Neural crest cell (in vitro differentiated cells): Measurements from ENCODE around the gene NOL9. TPM values are rescaled to one million over a fixed set of nuclear protein-coding genes. Genes with fewer than 3 reads are reported as not detected.
A peak's percentile ranks its signal among the peaks of the same experiment; 100 is the strongest.

Experiments
- DNase-seq: peaks from one replicate; pipeline ENCODE4 v3.0.0; 2021; ENCODE audit warnings: low read depth, mixed read lengths, low spot score
- H3K27ac Mint-ChIP-seq: one replicate; pipeline ENCODE4 v1.8.0; 2021; ENCODE audit warnings: mild to moderate bottlenecking, mixed read lengths; ENCODE audit not compliant: unreplicated experiment
- H3K27me3 Mint-ChIP-seq: 2 replicates; pipeline ENCODE4 v1.8.0; 2021; ENCODE audit warnings: low read depth, mild to moderate bottlenecking, mixed read lengths
- H3K36me3 Mint-ChIP-seq: 2 replicates; pipeline ENCODE4 v1.8.0; 2021; ENCODE audit warnings: low read depth, mild to moderate bottlenecking, mixed read lengths
- H3K4me1 Mint-ChIP-seq: 2 replicates; pipeline ENCODE4 v1.8.0; 2021; ENCODE audit warnings: mixed read lengths
- H3K4me3 Mint-ChIP-seq: one replicate; pipeline ENCODE4 v1.8.0; 2021; ENCODE audit warnings: mild to moderate bottlenecking, mixed read lengths
- H3K9me3 Mint-ChIP-seq: 2 replicates; pipeline ENCODE4 v1.8.0; 2021; ENCODE audit warnings: mixed read lengths
- CTCF ChIP-seq: fragments of 200-600 bp; sonication (generic); conservative IDR thresholded peaks from 2 replicates; pipeline ENCODE4 v1.5.0; 2021; ENCODE audit warnings: antibody characterized with exemption, mild to moderate bottlenecking
- long read RNA-seq: library from polyadenylated mRNA; unstranded; transcript quantifications from one replicate; pipeline ENCODE4 v2.0.0, GENCODE V29; 2020
- total RNA-seq: library from RNA; stranded (reverse); gene quantifications from 2 replicates; pipeline ENCODE4 v1.2.1, GENCODE V29; 2021

NOL9 gene
- 47.2 and 52.4 TPM in 2 replicates for total RNA-seq
- long read RNA-seq, partial matches to known transcripts: 2 of 3 reads
- long read RNA-seq, other reads (novel, unspliced or antisense): 1 of 3 reads

- peaks cover 13% of the 10 kb centered on the region for H3K4me1 Mint-ChIP-seq
- H3K9me3 Mint-ChIP-seq: no peaks in the 10 kb centered on the region
- H3K27ac Mint-ChIP-seq: no peak within 1 kb of the TSS
- no peaks in the 10 kb centered on the region for H3K27me3 Mint-ChIP-seq
- peak; percentile 98 for DNase-seq
- H3K4me3 Mint-ChIP-seq: peak within 1 kb of the TSS; percentile 84
- TF ChIP-seq CTCF: peak; percentile 93
- H3K36me3 Mint-ChIP-seq: no peaks in the 10 kb centered on the region
Measured at GRCh38 chr1:6554031-6554906, at the start of gene NOL9. TSS of gene NOL9 (minus strand) at chr1:6554513. CDS start at chr1:6554502, 11 bp downstream.

- no peaks in the 10 kb centered on the region for H3K36me3 Mint-ChIP-seq
Measured at GRCh38 chr1:6603238-6603914, 49.1 kb upstream of the NOL9 start.

GRCh38 chr1:6602669-6603237 lies 48.4 kb upstream of the NOL9 start, which contains the start of gene KLHL21:
TSS of gene KLHL21 (minus strand) at chr1:6602869. CDS start at chr1:6602817, 52 bp downstream.
- no peak for TF ChIP-seq CTCF
- H3K27me3 Mint-ChIP-seq: peaks cover 3% of the 10 kb centered on the region

More at GRCh38 chr1:6603238-6603914, 49.1 kb upstream of the NOL9 start:
- peaks cover 3% of the 10 kb centered on the region for H3K27me3 Mint-ChIP-seq
- DNase-seq: peak; percentile 56
- no peak for TF ChIP-seq CTCF
- peak overlapping the region; percentile 98 for H3K27ac Mint-ChIP-seq
- H3K4me1 Mint-ChIP-seq: peaks cover 35% of the 10 kb centered on the region
- H3K4me3 Mint-ChIP-seq: peak overlapping the region; percentile 89
- H3K9me3 Mint-ChIP-seq: no peaks in the 10 kb centered on the region

GRCh38 chr1:6601923-6602668 lies 47.8 kb upstream of the NOL9 start:
- DNase-seq: no peak
- Mint-ChIP-seq H3K36me3 (no peaks in the 10 kb centered on the region), H3K27ac (no peak overlapping the region)

More at GRCh38 chr1:6602669-6603237, 48.4 kb upstream of the NOL9 start, which contains the start of gene KLHL21:
- Mint-ChIP-seq H3K4me3 (peak within 1 kb of the TSS; percentile 91), H3K27ac (peak within 1 kb of the TSS; percentile 98), H3K4me1 (peaks cover 35% of the 10 kb centered on the region), H3K9me3 (no peaks in the 10 kb centered on the region), H3K36me3 (no peaks in the 10 kb centered on the region)
- DNase-seq: peak; percentile 73

More at GRCh38 chr1:6601923-6602668, 47.8 kb upstream of the NOL9 start:
- Mint-ChIP-seq H3K9me3 (no peaks in the 10 kb centered on the region), H3K27me3 (peaks cover 3% of the 10 kb centered on the region), H3K4me1 (peaks cover 35% of the 10 kb centered on the region), H3K4me3 (peak overlapping the region; percentile 91)
- TF ChIP-seq CTCF: no peak
